ENCODE data around the gene ADGRF3. TPM values are rescaled to one million over a fixed set of nuclear protein-coding genes. Genes with fewer than 3 reads are reported as not detected.

The ADGRF3 gene
- total and polyA plus RNA-seq, 2 of the 8 experiments (the other 6 are each of a cell fraction or from before 2014, with no cell fraction given): 0.54 to 0.69 TPM

- ChIA-PET POLR2A (ENCODE audit: partially characterized antibody) (interaction anchor here (2.1 kb wide), 1 partner anchor 14 kb away, joined by 6 read pairs; no protein-coding TSS in a partner anchor), CTCF (ENCODE audit: partially characterized antibody) (interaction anchor here (0.6 to 4.0 kb wide), 24 partner anchors 10 to 632 kb away, joined by 3 to 24 read pairs (median 5); partner anchors contain the start of gene ADGRF3)
- H2AK5ac ChIP-seq (ENCODE audit: low read depth, low read length): no peak overlapping the region
- H3K9me3 ChIP-seq (ENCODE audit: insufficient read depth in 2 of 2, low read depth in 1 of 2, low read length in 1 of 2): no peaks in the 10 kb centered on the region
- peak overlapping the region; percentile 15; the same call in 1 of the 2 replicates for H4K8ac ChIP-seq (ENCODE audit: extremely low read depth, insufficient read depth, low read length)
- H2BK120ac ChIP-seq (replicated peaks; ENCODE audit: low read depth, low read length): no peak overlapping the region
- H3K18ac ChIP-seq (ENCODE audit: extremely low read depth, low read length): no peak overlapping the region
- H4K5ac ChIP-seq (ENCODE audit: insufficient read length, low read depth, low read length): no peak overlapping the region
- H3K56ac ChIP-seq (replicated peaks; ENCODE audit: insufficient read length, low read depth, low read length): no peak overlapping the region
- H4K91ac ChIP-seq (replicated peaks; ENCODE audit: insufficient read length, low read length): no peak overlapping the region
- WGBS, 2 experiments (ENCODE audit: extremely low coverage in 1 of 2, insufficient coverage in 1 of 2, insufficient read length in 1 of 2, insufficient replicate concordance in 2 of 2, low coverage in 1 of 2, low lambda C conversion rate in 2 of 2, missing lambda C conversion rate in 1 of 2): 15% methylated on average over 7 of the region's 7 CpGs; no CpG with 5 or more reads in 1 of the 2 experiments
- H3K27ac ChIP-seq (ENCODE audit: low read depth, low read length): no peak overlapping the region
- FAIRE-seq: peak; percentile 87
- H3K27me3 ChIP-seq (replicated peaks in 1 of 4; ENCODE audit: control insufficient read depth in 3 of 4, extremely low read depth in 1 of 4, insufficient read depth in 3 of 4, low read length in 3 of 4): no peaks in the 10 kb centered on the region; a peak in 1 of 7 replicates
- no peaks in the 10 kb centered on the region for H3K36me3 ChIP-seq (ENCODE audit: control insufficient read depth in 2 of 4, insufficient read depth in 4 of 4, low read length in 3 of 4)
- H3K4me3 ChIP-seq (ENCODE audit: extremely low read depth in 1 of 4, insufficient read depth in 2 of 4, low read depth in 3 of 4, low read length in 4 of 4): no peak overlapping the region
- H3K23ac ChIP-seq (ENCODE audit: insufficient read length): no peak overlapping the region
- H3K79me2 ChIP-seq (ENCODE audit: control insufficient read depth in 1 of 2, insufficient read depth in 2 of 2, low read length in 2 of 2): no peaks in the 10 kb centered on the region
- no peak overlapping the region for H3K9ac ChIP-seq (replicated peaks in 1 of 4; ENCODE audit: extremely low read depth in 1 of 4, low read depth in 3 of 4, low read length in 3 of 4)
- no peak overlapping the region for H3K4me2 ChIP-seq (ENCODE audit: insufficient read depth in 1 of 2, low read depth in 2 of 2, low read length in 2 of 2)
- peak in 1 of 2 experiments; percentile 91 for DNase-seq (ENCODE audit: low read depth in 1 of 2, low spot score in 2 of 2)
- no peak overlapping the region for H3K4ac ChIP-seq (replicated peaks; ENCODE audit: insufficient read length, low read depth, low read length)
- no peaks in the 10 kb centered on the region for H4K20me1 ChIP-seq (replicated peaks in 1 of 2; ENCODE audit: control insufficient read depth in 1 of 2, insufficient read depth in 2 of 2, low read length in 2 of 2)
- H3K4me1 ChIP-seq (replicated peaks in 1 of 4; ENCODE audit: control insufficient read depth in 3 of 4, insufficient read depth in 4 of 4, low read length in 3 of 4): no peaks in the 10 kb centered on the region
- no peak overlapping the region for H2AFZ ChIP-seq (ENCODE audit: low read length)
- no peak overlapping the region for H2BK5ac ChIP-seq (ENCODE audit: low read depth, low read length)
- no peaks in the 10 kb centered on the region for H3K23me2 ChIP-seq (ENCODE audit: low read depth, low read length)
- no peaks in the 10 kb centered on the region for H3K79me1 ChIP-seq (ENCODE audit: low read depth, low read length)
- no peak overlapping the region for H3K14ac ChIP-seq (ENCODE audit: insufficient read length)
- no peak overlapping the region for H2BK12ac ChIP-seq (ENCODE audit: low read depth, low read length)
- H2BK20ac ChIP-seq (ENCODE audit: low read length): no peak overlapping the region
- H2BK15ac ChIP-seq (ENCODE audit: low read length): no peak overlapping the region
- TF ChIP-seq ATF2 (IDR thresholded peaks at IDR 0.05; ENCODE audit: low read length): no peak
- TF ChIP-seq GABPA (IDR thresholded peaks at IDR 0.05; ENCODE audit: borderline replicate concordance, insufficient read depth, low read length): no peak
- no peak for TF ChIP-seq BRCA1 (IDR thresholded peaks at IDR 0.05; ENCODE audit: low read depth, low read length)
- no peak for TF ChIP-seq USF2 (IDR thresholded peaks at IDR 0.05; ENCODE audit: low read length)
- TF ChIP-seq EP300 (IDR thresholded peaks at IDR 0.05; ENCODE audit: borderline replicate concordance in 1 of 2, low read depth in 2 of 2, low read length in 2 of 2): no peak
- TF ChIP-seq CTBP2 (IDR thresholded peaks at IDR 0.05; ENCODE audit: borderline replicate concordance, insufficient read depth, insufficient read length, low read length): no peak
- no peak for TF ChIP-seq ATF3 (IDR thresholded peaks at IDR 0.05; ENCODE audit: insufficient read depth, low read depth, low read length)
- TF ChIP-seq CBX5 (IDR thresholded peaks at IDR 0.05; ENCODE audit: low read depth, low read length): no peak
- no peak for TF ChIP-seq SP1 (IDR thresholded peaks at IDR 0.05; ENCODE audit: low read depth, low read length)
- no peak for TF ChIP-seq SIRT6 (IDR thresholded peaks at IDR 0.05; ENCODE audit: low read length)
These were observed 16.5 kb downstream of the ADGRF3 start for GRCh38 chr2:26330114-26330549.
